Heart left ventricle (tissue), 16 donors: Measurements from ENCODE around the gene DDX39B. TPM values are rescaled to one million over a fixed set of nuclear protein-coding genes. Genes with fewer than 3 reads are reported as not detected.

Experiments used
- ATAC-seq, 4 donors: fragments of 200-7000 bp; cut with Tn5 transposase; one replicate each; pipeline ENCODE4 v1.9.1; 2020 to 2022; ENCODE audit warnings: moderate library complexity in 4 of 4, mild to moderate bottlenecking in 3 of 4, moderate number of reproducible peaks in 1 of 4
- DNase-seq, 5 donors: peaks; one replicate each; pipeline ENCODE4 v3.0.0-alpha.2; 2020
- H3K27ac ChIP-seq, 12 donors: fragments of 200-600 bp; sonication (generic) in 4 of 12; one replicate each; pipeline versions ENCODE4 v1.5.0 to v1.8.0; 2016 to 2022; ENCODE audit warnings: mild to moderate bottlenecking in 2 of 12
- H3K27me3 ChIP-seq, 9 donors: fragments of 200-600 bp; sonication (generic) in 2 of 9; one replicate each; pipeline versions ENCODE4 v1.5.1 to v1.8.0; 2016 to 2022; ENCODE audit warnings: mild to moderate bottlenecking in 3 of 9
- H3K36me3 ChIP-seq, 9 donors: fragments of 200-600 bp; sonication (generic) in 2 of 9; one replicate each; pipeline versions ENCODE4 v1.5.0 to v1.8.0; 2018 to 2022; ENCODE audit warnings: mild to moderate bottlenecking in 2 of 9
- H3K4me1 ChIP-seq, 12 donors: fragments of 200-600 bp; sonication (generic) in 4 of 12; one replicate each; pipeline versions ENCODE4 v1.5.0 to v1.8.0; 2016 to 2022; ENCODE audit warnings: mild to moderate bottlenecking in 3 of 12
- H3K4me3 ChIP-seq, 12 donors: fragments of 200-600 bp; sonication (generic) in 4 of 12; one replicate each; pipeline versions ENCODE4 v1.5.0 to v1.8.0; 2017 to 2022; ENCODE audit warnings: mild to moderate bottlenecking in 9 of 12, moderate library complexity in 4 of 12
- H3K9me3 ChIP-seq, 12 donors: fragments of 200-600 bp; sonication (generic) in 4 of 12; one replicate each; pipeline versions ENCODE4 v1.5.0 to v1.8.0; 2016 to 2022; ENCODE audit warnings: mild to moderate bottlenecking in 1 of 12
- POLR2A ChIP-seq, 2 donors: fragments of 450-650 bp; IDR thresholded peaks; one replicate each; pipeline ENCODE4 v1.6.1; 2017; ENCODE audit warnings: antibody characterized with exemption in 2 of 2, mild to moderate bottlenecking in 2 of 2, moderate library complexity in 2 of 2
- WGBS, 4 donors: extraction: QIAGEN DNeasy Blood & Tissue Kit in 2 of 4; methylation state at CpG; one replicate each; pipeline versions ENCODE4 v1.1.5 to v1.1.7; 2013 to 2018; 5-methylcytosine and 5-hydroxymethylcytosine counted together
- intact Hi-C, 10 donors: fragments of 100-400 bp; cut with DNase I; formaldehyde crosslinking; loops; one replicate each; pipeline versions ENCODE4 v1.11.1 to v1.14.2; 2022
- polyA plus RNA-seq, 2 donors: library from polyadenylated mRNA; stranded (reverse); fragments of 200-250 nt; gene quantifications; one replicate each; pipeline ENCODE4 v1.2.3, GENCODE V29; 2013
- total RNA-seq, 9 donors: library from RNA; depleted of rRNA in 2 of 9; stranded (reverse); fragments of >200 nt in 2 of 9; fragmentation: NEBNext Ultra II Directional in 3 of 9; extraction: Animal tissue kit (Norgen Biotek cat#: 25700) in 3 of 9; gene quantifications; one replicate each; pipeline versions ENCODE4 v1.1.0 to v1.2.4, GENCODE V29; 2016 to 2023
- TF ChIP-seq, protein P1 (sequence below), 12 donors: fragments of 200-600 bp; sonication (generic) in 4 of 12; IDR thresholded peaks; one replicate each; pipeline versions ENCODE4 v1.5.0 to v1.8.0; 2018 to 2022; ENCODE audit warnings: antibody characterized with exemption in 12 of 12, mild to moderate bottlenecking in 5 of 12
- donor health status: ischemic (EF 13 %, LVEDD 7.1; RV severe dilation, severe dysfunction).
- donor health status: healthy with polysubstance abuse.
- donor health status: DM: no; HTN: yes; CAD: no.
- donor health status: DM: no; HTN: no; CAD: no.
- donor health status: ischemic (EF 25% LVEDD 6.9; RV normal size, moderate dysfunction).
- donor health status: ischemic (EF 25% LVEDD 5.7; RV mildly dilated, moderate dysfunction).
- donor health status: healthy.
- donor health status: DM: yes; HTN: yes; CAD: no.
- donor health status: ischemic (EF 35%, LVEDD 5.7; RV mildly dilated, moderate dysfunction).
- donor health status: nonischemic (EF 11% LVEDD 7.7; RV severe dilation, severe dysfunction).
- donor health status: DM: yes; HTN: yes; CAD: no.
- donor health status: PGD.
- donor health status: ischemic (EF 29% LVEDD 5.4; RV normal size, mild dysfunction).
- donor health status: nonischemic (EF 23%, LVEDD 6.1; RV moderate dilation, normal function).

DDX39B gene
- total and polyA plus RNA-seq, 11 donors = 122 to 209 (median 164) TPM

DNA sequence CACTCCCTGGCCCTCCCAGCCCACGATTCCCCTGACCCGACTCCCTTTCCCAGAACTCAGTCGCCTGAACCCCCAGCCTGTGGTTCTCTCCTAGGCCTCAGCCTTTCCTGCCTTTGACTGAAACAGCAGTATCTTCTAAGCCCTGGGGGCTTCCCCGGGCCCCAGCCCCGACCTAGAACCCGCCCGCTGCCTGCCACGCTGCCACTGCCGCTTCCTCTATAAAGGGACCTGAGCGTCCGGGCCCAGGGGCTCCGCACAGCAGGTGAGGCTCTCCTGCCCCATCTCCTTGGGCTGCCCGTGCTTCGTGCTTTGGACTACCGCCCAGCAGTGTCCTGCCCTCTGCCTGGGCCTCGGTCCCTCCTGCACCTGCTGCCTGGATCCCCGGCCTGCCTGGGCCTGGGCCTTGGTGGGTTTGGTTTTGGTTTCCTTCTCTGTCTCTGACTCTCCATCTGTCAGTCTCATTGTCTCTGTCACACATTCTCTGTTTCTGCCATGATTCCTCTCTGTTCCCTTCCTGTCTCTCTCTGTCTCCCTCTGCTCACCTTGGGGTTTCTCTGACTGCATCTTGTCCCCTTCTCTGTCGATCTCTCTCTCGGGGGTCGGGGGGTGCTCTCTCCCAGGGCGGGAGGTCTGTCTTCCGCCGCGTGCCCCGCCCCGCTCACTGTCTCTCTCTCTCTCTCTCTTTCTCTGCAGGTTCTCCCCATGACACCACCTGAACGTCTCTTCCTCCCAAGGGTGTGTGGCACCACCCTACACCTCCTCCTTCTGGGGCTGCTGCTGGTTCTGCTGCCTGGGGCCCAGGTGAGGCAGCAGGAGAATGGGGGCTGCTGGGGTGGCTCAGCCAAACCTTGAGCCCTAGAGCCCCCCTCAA, 30.5 kb upstream of the DDX39B start, which contains the start of gene LTA:
LTA (plus strand) TSS at position 249 of the 871 bp plus-strand sequence; CDS start at position 703, 454 bp downstream.
- Histone ChIP-seq H3K4me3 (peak within 1 kb of the TSS in 2 of 12 donors; percentile 12 to 46), H3K9me3 (no peaks in the 10 kb centered on the region), H3K36me3 (peaks cover 0 to 4% (median 0%) of the 10 kb centered on the region in 9 donors), H3K4me1 (peaks cover 0 to 45% (median 3%) of the 10 kb centered on the region in 12 donors), H3K27me3 (no peaks in the 10 kb centered on the region), H3K27ac (peak within 1 kb of the TSS in 1 of 12 donors; percentile 73)
- DNase-seq (no peak), ATAC-seq (no peak)
- TF ChIP-seq, protein P1, sequence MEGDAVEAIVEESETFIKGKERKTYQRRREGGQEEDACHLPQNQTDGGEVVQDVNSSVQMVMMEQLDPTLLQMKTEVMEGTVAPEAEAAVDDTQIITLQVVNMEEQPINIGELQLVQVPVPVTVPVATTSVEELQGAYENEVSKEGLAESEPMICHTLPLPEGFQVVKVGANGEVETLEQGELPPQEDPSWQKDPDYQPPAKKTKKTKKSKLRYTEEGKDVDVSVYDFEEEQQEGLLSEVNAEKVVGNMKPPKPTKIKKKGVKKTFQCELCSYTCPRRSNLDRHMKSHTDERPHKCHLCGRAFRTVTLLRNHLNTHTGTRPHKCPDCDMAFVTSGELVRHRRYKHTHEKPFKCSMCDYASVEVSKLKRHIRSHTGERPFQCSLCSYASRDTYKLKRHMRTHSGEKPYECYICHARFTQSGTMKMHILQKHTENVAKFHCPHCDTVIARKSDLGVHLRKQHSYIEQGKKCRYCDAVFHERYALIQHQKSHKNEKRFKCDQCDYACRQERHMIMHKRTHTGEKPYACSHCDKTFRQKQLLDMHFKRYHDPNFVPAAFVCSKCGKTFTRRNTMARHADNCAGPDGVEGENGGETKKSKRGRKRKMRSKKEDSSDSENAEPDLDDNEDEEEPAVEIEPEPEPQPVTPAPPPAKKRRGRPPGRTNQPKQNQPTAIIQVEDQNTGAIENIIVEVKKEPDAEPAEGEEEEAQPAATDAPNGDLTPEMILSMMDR (IDR thresholded peaks at IDR 0.05) = no peak
- TF ChIP-seq POLR2A (IDR thresholded peaks at IDR 0.05) = no peak
- intact Hi-C loops = no loop called here
- 88 to 95% (median 90%) methylated on average over 27 of the region's 27 CpGs for WGBS, 4 donors

DNA sequence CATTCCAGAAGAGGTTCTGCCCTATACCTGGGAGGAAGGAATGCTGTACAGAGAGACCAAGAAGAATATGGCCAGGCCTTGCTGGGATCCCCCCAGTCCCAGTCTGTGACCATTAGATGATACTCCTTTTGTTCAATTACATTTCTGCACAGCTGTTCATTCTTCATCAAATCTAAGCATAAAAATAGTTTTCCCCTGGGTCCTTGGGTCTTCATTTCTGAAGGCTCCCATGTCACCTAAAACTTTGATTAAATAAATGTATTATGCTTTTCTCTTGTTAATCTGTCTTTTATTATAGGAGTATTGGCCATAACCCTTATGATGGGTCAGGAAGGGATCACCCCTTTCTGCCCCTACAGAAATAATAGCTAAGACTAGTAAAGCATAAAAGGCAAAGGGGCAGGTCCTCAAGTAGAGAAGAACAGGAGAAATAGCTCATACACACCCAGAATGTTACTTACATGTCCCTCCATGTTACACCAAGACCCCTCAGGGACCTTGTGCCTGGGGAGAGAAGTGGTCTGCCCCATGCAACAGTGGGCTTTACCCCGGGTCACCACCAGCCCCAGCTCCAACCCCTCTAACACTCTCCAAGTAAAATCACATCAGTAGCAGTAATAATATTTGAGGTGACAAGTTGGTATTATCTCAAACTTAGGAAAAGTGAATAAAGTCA, 28.2 kb upstream of the DDX39B start:
- ATAC-seq (no peak), DNase-seq (no peak)
- Histone ChIP-seq H3K27me3 (no peaks in the 10 kb centered on the region), H3K4me3 (no peak overlapping the region), H3K27ac (no peak overlapping the region), H3K9me3 (no peaks in the 10 kb centered on the region), H3K4me1 (peaks cover 0 to 30% (median under 1%) of the 10 kb centered on the region in 12 donors), H3K36me3 (no peaks in the 10 kb centered on the region)
- 67 to 95% (median 87%) methylated on average over 1 of the region's 1 CpG for WGBS, 4 donors
- no peak for TF ChIP-seq POLR2A (IDR thresholded peaks at IDR 0.05)
- TF ChIP-seq, protein P1 (IDR thresholded peaks at IDR 0.05) = no peak
- intact Hi-C loops = no loop called here

- intact Hi-C loops = no loop called here
- peaks cover 0 to 25% (median 0%) of the 10 kb centered on the region in 12 donors for H3K4me1 ChIP-seq
- peak in 3 of 4 donors; percentile 36 to 62 (median 44) for ATAC-seq
- H3K27me3 ChIP-seq = no peaks in the 10 kb centered on the region
- H3K9me3 ChIP-seq = no peaks in the 10 kb centered on the region
- H3K36me3 ChIP-seq = no peaks in the 10 kb centered on the region
- H3K4me3 ChIP-seq = no peak overlapping the region
- WGBS, 4 donors = 68 to 76% (median 70%) methylated on average over 3 of the region's 3 CpGs
- TF ChIP-seq, protein P1 (IDR thresholded peaks at IDR 0.05) = no peak
- TF ChIP-seq POLR2A (IDR thresholded peaks at IDR 0.05) = no peak
- no peak for DNase-seq
- peak overlapping the region in 1 of 12 donors; percentile 50 for H3K27ac ChIP-seq
Observed at GRCh38 chr6:31568537-31568961, 26.7 kb upstream of the DDX39B start.
